HepG2 (cell line): Measurements from ENCODE around the gene PGAP3. TPM values are rescaled to one million over a fixed set of nuclear protein-coding genes. Genes with fewer than 3 reads are reported as not detected.

ENCODE experiments used
- CEBPZ ChIP-seq: IDR thresholded peaks from 2 replicates; pipeline ENCODE4 v1.6.1; 2012; ENCODE audit warnings: low read length, improper control_type of control experiment
- DRAP1 ChIP-seq: IDR thresholded peaks from 2 replicates; pipeline ENCODE4 v1.6.1; 2016; ENCODE audit warnings: missing genetic modification reagents, missing compliant biosample characterization
- FOSL1 ChIP-seq: sonication (generic); formaldehyde crosslinking; IDR thresholded peaks from 2 replicates; pipeline ENCODE4 v1.9.0; 2021; ENCODE audit warnings: missing genetic modification reagents, borderline replicate concordance
- KLF6 ChIP-seq: IDR thresholded peaks from 2 replicates; pipeline ENCODE4 v1.8.0; 2016; ENCODE audit warnings: missing biosample characterization, missing genetic modification reagents
- MIER2 ChIP-seq: IDR thresholded peaks from 2 replicates; pipeline ENCODE4 v1.6.1; 2016; ENCODE audit warnings: missing biosample characterization, missing genetic modification reagents
- MIXL1 ChIP-seq: IDR thresholded peaks from 2 replicates; pipeline ENCODE4 v1.6.1; 2016
- NCOA1 ChIP-seq: sonication (generic); formaldehyde crosslinking; IDR thresholded peaks from 2 replicates; pipeline ENCODE4 v1.9.0; 2021; ENCODE audit warnings: missing genetic modification reagents
- NR2F1 ChIP-seq, 2 experiments: fragments of 450-650 bp in 1 of 2; formaldehyde crosslinking in 1 of 2; IDR thresholded peaks; 2 replicates each; pipeline versions ENCODE4 v1.5.0 to v1.6.1; 2016 to 2020; ENCODE audit warnings: mild to moderate bottlenecking in 1 of 2, missing compliant biosample characterization in 1 of 2, missing genetic modification reagents in 1 of 2, moderate library complexity in 1 of 2
- PCBP1 ChIP-seq: fragments of 200-400 bp; formaldehyde crosslinking; IDR thresholded peaks from 2 replicates; pipeline ENCODE4 v1.6.1; 2017; ENCODE audit warnings: mild to moderate bottlenecking, low read depth, low read length, borderline replicate concordance
- STAT5B ChIP-seq: sonication (generic); formaldehyde crosslinking; IDR thresholded peaks from 2 replicates; pipeline ENCODE4 v1.4.0; 2020; ENCODE audit warnings: missing genetic modification reagents
- ZBTB42 ChIP-seq: sonication (generic); formaldehyde crosslinking; IDR thresholded peaks from 2 replicates; pipeline ENCODE4 v1.5.0; 2020; ENCODE audit warnings: mild to moderate bottlenecking, missing genetic modification reagents
- ZBTB7A ChIP-seq: sonication (generic); formaldehyde crosslinking; IDR thresholded peaks from 2 replicates; pipeline ENCODE4 v1.8.0; 2022; ENCODE audit warnings: mild to moderate bottlenecking, missing genetic modification reagents
- ZBTB8A ChIP-seq: sonication (generic); formaldehyde crosslinking; IDR thresholded peaks from 2 replicates; pipeline ENCODE4 v1.4.0; 2020; ENCODE audit warnings: mild to moderate bottlenecking, low read depth, missing genetic modification reagents, borderline replicate concordance
- ZFYVE20 ChIP-seq: sonication (generic); formaldehyde crosslinking; IDR thresholded peaks from 2 replicates; pipeline ENCODE4 v1.8.0; 2023; ENCODE audit warnings: low read depth, mild to moderate bottlenecking, moderate library complexity, missing genetic modification reagents, borderline replicate concordance
- ZNF160 ChIP-seq: sonication (generic); formaldehyde crosslinking; IDR thresholded peaks from 2 replicates; pipeline ENCODE4 v1.8.0; 2022; ENCODE audit warnings: mild to moderate bottlenecking, inconsistent platforms, missing genetic modification reagents
- ZNF337 ChIP-seq: sonication (generic); formaldehyde crosslinking; IDR thresholded peaks from 2 replicates; pipeline ENCODE4 v1.5.1; 2020; ENCODE audit warnings: missing genetic modification reagents, low read depth, mild to moderate bottlenecking, borderline replicate concordance
- ZNF670 ChIP-seq: sonication (generic); formaldehyde crosslinking; IDR thresholded peaks from 2 replicates; pipeline ENCODE4 v1.8.0; 2022; ENCODE audit warnings: mild to moderate bottlenecking, missing genetic modification reagents, borderline replicate concordance
- polyA plus RNA-seq, 8 experiments: library from polyadenylated mRNA; depleted of rRNA in 3 of 8; stranded (reverse) in 7 of 8; unstranded in 1 of 8; fragments of >200 nt; fragmentation: Illumina TruSeq in 4 of 8; extraction: Trizol in 4 of 8; gene quantifications; 2 replicates each; pipeline versions ENCODE4 v1.2.1 to v1.2.3, GENCODE V29; 2011 to 2016; ENCODE audit warnings: low read depth in 4 of 8, missing spikeins in 1 of 8, mixed read lengths in 1 of 8; ENCODE audit not compliant: insufficient read depth in 1 of 8
- total RNA-seq, 5 experiments: library from RNA; depleted of rRNA; stranded (reverse); fragments of >200 nt; fragmentation: Illumina TruSeq; extraction: Trizol; gene quantifications; 2 replicates each; pipeline ENCODE4 v1.2.3, GENCODE V29; 2016; ENCODE audit warnings: low read depth in 1 of 5
- TF ChIP-seq, protein P1 (sequence below): sonication (generic); formaldehyde crosslinking; conservative IDR thresholded peaks from 2 replicates; pipeline ENCODE4 v1.8.0; 2022; ENCODE audit warnings: missing genetic modification reagents
- TF ChIP-seq, protein P2 (sequence below): sonication (generic); formaldehyde crosslinking; IDR thresholded peaks from 2 replicates; pipeline ENCODE4 v1.4.0; 2020; ENCODE audit warnings: missing genetic modification reagents

The PGAP3 gene
- total and polyA plus RNA-seq, 2 of the 13 experiments (the other 11 are each of a cell fraction or from before 2014, with no cell fraction given) = 11.9 to 14.6 TPM

DNA sequence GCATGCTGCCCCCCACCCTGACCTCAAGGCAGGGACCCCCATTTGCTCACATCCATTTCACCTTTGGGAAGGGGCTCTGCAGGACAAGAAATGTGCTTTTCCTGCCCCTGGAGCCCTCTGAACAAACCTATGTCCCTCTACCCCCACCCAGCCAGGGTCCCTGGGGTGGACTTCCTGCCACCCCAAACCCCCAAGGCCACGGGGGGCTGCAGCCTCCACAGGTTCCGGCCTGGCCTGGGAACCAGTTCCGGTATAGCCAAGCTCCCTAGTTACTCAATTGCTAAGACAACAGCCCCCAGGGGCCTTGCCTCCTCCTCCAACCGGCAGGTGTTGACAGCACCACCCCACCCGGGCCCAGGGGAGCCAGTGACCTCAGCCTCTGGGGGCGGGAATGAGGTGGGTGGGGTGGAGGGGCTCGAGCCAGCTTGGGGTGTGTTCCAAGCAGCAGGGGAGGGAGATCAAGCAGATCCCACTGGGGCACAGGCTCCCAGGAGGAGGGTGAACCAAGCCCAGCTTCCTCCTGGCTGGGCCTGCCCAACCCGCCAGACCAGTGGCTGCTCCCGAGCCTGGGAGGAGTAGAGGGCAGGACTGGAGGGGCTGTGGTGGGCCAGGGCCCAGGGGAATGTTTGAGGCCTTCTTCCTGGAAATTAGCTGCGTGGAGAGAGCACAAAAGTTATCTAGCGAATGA, 13.0 kb downstream of the PGAP3 start (continued):
- TF ChIP-seq MIXL1 = peak; percentile 65; the same call in 1 of the 2 replicates
- no peak for TF ChIP-seq FOSL1 (CRISPR knock-in tag)
- TF ChIP-seq ZFYVE20 (CRISPR knock-in tag) = no peak
- no peak; a peak in 1 of 4 replicates for TF ChIP-seq NR2F1 (CRISPR knock-in tag; IDR thresholded peaks at IDR 0.05)
- no peak for TF ChIP-seq ZNF670
- TF ChIP-seq KLF6 (CRISPR knock-in tag) = no peak
- TF ChIP-seq ZBTB8A (CRISPR knock-in tag) = no peak
- no peak for TF ChIP-seq ZNF160 (CRISPR knock-in tag)
- TF ChIP-seq, protein P1, sequence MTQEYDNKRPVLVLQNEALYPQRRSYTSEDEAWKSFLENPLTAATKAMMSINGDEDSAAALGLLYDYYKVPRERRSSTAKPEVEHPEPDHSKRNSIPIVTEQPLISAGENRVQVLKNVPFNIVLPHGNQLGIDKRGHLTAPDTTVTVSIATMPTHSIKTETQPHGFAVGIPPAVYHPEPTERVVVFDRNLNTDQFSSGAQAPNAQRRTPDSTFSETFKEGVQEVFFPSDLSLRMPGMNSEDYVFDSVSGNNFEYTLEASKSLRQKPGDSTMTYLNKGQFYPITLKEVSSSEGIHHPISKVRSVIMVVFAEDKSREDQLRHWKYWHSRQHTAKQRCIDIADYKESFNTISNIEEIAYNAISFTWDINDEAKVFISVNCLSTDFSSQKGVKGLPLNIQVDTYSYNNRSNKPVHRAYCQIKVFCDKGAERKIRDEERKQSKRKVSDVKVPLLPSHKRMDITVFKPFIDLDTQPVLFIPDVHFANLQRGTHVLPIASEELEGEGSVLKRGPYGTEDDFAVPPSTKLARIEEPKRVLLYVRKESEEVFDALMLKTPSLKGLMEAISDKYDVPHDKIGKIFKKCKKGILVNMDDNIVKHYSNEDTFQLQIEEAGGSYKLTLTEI (CRISPR knock-in tag) = no peak
- no peak for TF ChIP-seq MIER2
- TF ChIP-seq ZBTB42 (CRISPR knock-in tag) = peak; percentile 84; the same call in 1 of the 2 replicates
- no peak for TF ChIP-seq DRAP1 (CRISPR knock-in tag)
- TF ChIP-seq, protein P2, sequence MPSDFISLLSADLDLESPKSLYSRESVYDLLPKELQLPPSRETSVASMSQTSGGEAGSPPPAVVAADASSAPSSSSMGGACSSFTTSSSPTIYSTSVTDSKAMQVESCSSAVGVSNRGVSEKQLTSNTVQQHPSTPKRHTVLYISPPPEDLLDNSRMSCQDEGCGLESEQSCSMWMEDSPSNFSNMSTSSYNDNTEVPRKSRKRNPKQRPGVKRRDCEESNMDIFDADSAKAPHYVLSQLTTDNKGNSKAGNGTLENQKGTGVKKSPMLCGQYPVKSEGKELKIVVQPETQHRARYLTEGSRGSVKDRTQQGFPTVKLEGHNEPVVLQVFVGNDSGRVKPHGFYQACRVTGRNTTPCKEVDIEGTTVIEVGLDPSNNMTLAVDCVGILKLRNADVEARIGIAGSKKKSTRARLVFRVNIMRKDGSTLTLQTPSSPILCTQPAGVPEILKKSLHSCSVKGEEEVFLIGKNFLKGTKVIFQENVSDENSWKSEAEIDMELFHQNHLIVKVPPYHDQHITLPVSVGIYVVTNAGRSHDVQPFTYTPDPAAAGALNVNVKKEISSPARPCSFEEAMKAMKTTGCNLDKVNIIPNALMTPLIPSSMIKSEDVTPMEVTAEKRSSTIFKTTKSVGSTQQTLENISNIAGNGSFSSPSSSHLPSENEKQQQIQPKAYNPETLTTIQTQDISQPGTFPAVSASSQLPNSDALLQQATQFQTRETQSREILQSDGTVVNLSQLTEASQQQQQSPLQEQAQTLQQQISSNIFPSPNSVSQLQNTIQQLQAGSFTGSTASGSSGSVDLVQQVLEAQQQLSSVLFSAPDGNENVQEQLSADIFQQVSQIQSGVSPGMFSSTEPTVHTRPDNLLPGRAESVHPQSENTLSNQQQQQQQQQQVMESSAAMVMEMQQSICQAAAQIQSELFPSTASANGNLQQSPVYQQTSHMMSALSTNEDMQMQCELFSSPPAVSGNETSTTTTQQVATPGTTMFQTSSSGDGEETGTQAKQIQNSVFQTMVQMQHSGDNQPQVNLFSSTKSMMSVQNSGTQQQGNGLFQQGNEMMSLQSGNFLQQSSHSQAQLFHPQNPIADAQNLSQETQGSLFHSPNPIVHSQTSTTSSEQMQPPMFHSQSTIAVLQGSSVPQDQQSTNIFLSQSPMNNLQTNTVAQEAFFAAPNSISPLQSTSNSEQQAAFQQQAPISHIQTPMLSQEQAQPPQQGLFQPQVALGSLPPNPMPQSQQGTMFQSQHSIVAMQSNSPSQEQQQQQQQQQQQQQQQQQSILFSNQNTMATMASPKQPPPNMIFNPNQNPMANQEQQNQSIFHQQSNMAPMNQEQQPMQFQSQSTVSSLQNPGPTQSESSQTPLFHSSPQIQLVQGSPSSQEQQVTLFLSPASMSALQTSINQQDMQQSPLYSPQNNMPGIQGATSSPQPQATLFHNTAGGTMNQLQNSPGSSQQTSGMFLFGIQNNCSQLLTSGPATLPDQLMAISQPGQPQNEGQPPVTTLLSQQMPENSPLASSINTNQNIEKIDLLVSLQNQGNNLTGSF (CRISPR knock-in tag) = no peak
- TF ChIP-seq PCBP1 = no peak
- TF ChIP-seq NCOA1 (CRISPR knock-in tag) = 0 out of 2 replicates have a peak, but pooled peaks have one; percentile 22
- TF ChIP-seq ZBTB7A (CRISPR knock-in tag) = peak; percentile 92
- TF ChIP-seq STAT5B (CRISPR knock-in tag) = no peak
- no peak for TF ChIP-seq CEBPZ
- TF ChIP-seq ZNF337 (CRISPR knock-in tag) = no peak
